ENCODE measurements around the gene PBX4.
"Not testable (repeated sequence)": the region's sequence is repeated elsewhere in the genome, so short reads cannot be mapped to it uniquely, and the experiment has no call there.

Gene PBX4, protein sequence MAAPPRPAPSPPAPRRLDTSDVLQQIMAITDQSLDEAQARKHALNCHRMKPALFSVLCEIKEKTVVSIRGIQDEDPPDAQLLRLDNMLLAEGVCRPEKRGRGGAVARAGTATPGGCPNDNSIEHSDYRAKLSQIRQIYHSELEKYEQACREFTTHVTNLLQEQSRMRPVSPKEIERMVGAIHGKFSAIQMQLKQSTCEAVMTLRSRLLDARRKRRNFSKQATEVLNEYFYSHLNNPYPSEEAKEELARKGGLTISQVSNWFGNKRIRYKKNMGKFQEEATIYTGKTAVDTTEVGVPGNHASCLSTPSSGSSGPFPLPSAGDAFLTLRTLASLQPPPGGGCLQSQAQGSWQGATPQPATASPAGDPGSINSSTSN

GRCh38 chr19:19618219-19619051 is at the start of gene PBX4:
Gene PBX4 (minus strand): TSS chr19:19618687. CDS start chr19:19618629, 58 bp downstream.
- Histone ChIP-seq H2AFZ (ENCODE audit: low read length, unreplicated experiment) (peak within 1 kb of the TSS; percentile 92), H3K36me3 (ENCODE audit: insufficient read depth, low read length) (no peaks in the 10 kb centered on the region), H3K27me3 (ENCODE audit: insufficient read depth, low read length) (no peaks in the 10 kb centered on the region), H3K27ac (ENCODE audit: low read depth, low read length) (no peak within 1 kb of the TSS), H3K79me2 (ENCODE audit: control insufficient read depth, insufficient read depth, low read length, unreplicated experiment) (no peaks in the 10 kb centered on the region), H3K4me3 (ENCODE audit: low read depth, low read length) (peak within 1 kb of the TSS; percentile 93), H3K4me1 (ENCODE audit: control insufficient read depth, insufficient read depth, low read length, unreplicated experiment) (no peaks in the 10 kb centered on the region)

DNA sequence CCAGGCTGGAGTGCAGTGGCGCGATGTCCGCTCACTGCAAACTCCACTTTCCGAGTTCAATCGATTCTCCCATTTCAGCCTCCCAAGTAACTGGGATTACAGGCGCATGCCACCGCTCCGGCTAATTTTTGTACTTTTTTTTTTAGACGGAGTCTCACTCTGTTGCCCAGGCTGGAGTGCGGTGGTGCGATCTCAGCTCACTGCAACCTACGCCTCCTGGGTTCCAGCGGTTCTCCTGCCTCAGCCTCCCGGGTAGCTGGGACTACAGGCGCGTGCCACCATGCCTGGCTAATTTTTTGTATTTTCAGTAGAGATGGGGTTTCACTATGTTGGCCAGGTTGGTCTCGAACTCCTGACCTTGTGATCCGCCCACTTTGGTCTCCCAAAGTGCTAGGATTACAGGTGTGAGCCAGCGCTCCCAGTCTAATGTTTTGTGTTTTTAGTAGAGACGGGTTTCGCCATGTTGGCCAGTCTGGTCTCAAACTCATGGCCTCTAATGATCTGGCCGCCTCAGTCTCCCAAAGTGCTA is 47.0 kb upstream of the PBX4 start:
- Histone ChIP-seq H3K4me1 (ENCODE audit: control insufficient read depth, insufficient read depth, low read length, unreplicated experiment) (peaks cover 18% of the 10 kb centered on the region), H3K79me2 (ENCODE audit: control insufficient read depth, insufficient read depth, low read length, unreplicated experiment) (peaks cover 37% of the 10 kb centered on the region)
- not testable (repeated sequence) for H2AFZ ChIP-seq (ENCODE audit: low read length, unreplicated experiment); H3K27me3 ChIP-seq (ENCODE audit: insufficient read depth, low read length); H3K4me3 ChIP-seq (ENCODE audit: low read depth, low read length); H3K27ac ChIP-seq (ENCODE audit: low read depth, low read length); H3K36me3 ChIP-seq (ENCODE audit: insufficient read depth, low read length)

DNA sequence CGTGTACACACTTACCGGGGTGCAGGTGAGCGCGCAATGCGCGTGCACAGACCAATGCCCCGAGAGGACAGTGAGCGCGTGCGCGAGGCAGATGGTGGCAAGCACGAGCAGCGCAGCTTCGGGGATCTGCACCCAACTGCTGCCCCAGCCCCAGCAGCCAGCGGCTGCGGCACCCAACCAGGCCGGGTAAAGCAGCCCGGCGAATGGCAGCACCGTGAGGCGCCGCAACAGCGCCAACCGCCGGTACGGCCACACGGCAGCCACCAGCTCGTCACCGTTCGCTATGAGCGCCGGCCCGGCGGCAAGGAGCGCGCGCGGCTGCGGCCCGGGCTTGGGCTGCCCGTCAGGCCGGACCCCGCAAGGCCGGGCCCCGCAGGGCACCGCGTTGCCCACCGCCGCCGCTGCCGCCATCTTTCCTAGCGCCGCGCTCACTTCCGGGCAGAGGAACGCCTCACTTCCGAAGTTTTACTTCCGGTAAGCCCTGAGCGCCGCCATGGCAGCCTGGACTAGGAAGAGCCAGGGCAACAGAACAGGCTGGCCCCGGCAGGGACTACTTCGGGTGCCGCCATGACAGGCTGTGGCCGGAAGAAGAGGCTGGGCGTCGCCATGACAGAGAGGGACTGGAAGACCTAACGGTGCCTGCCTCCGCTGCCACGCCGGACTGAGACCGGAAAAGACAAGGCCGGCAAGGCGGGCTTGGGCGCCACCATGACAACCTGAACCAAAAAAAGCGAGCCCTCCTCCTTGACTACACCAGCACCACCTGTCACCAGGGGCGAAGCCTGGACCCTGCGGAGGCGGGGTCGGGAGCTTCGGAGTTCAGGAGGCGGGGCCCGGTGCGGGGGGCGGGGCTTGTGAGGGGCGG is 45.0 kb upstream of the PBX4 start, which contains the start of gene ATP13A1:
Gene ATP13A1 (minus strand): TSS at position 421 of the 865 bp plus-strand sequence. CDS start 10 bp downstream, at position 411.
- Histone ChIP-seq H3K27ac (ENCODE audit: low read depth, low read length) (peak within 1 kb of the TSS; percentile 89), H3K36me3 (ENCODE audit: insufficient read depth, low read length) (0 out of 2 replicates have a peak, but pooled peaks cover under 1% of the 10 kb centered on the region), H3K27me3 (ENCODE audit: insufficient read depth, low read length) (no peaks in the 10 kb centered on the region), H3K4me3 (ENCODE audit: low read depth, low read length) (peak within 1 kb of the TSS; percentile 99), H2AFZ (ENCODE audit: low read length, unreplicated experiment) (peak within 1 kb of the TSS; percentile 81), H3K79me2 (ENCODE audit: control insufficient read depth, insufficient read depth, low read length, unreplicated experiment) (peaks cover 27% of the 10 kb centered on the region), H3K4me1 (ENCODE audit: control insufficient read depth, insufficient read depth, low read length, unreplicated experiment) (peaks cover 14% of the 10 kb centered on the region)

- no peaks in the 10 kb centered on the region for H3K27me3 ChIP-seq (ENCODE audit: insufficient read depth, low read length)
- peak overlapping the region; percentile 99 for H3K4me3 ChIP-seq (ENCODE audit: low read depth, low read length)
- H2AFZ ChIP-seq (ENCODE audit: low read length, unreplicated experiment) = peak overlapping the region; percentile 81
- H3K36me3 ChIP-seq (ENCODE audit: insufficient read depth, low read length) = 0 out of 2 replicates have a peak, but pooled peaks cover 6% of the 10 kb centered on the region
- peak overlapping the region; percentile 89 for H3K27ac ChIP-seq (ENCODE audit: low read depth, low read length)
- peaks cover 14% of the 10 kb centered on the region for H3K4me1 ChIP-seq (ENCODE audit: control insufficient read depth, insufficient read depth, low read length, unreplicated experiment)
- H3K79me2 ChIP-seq (ENCODE audit: control insufficient read depth, insufficient read depth, low read length, unreplicated experiment) = peaks cover 27% of the 10 kb centered on the region
Measured at GRCh38 chr19:19662871-19663255, 44.4 kb upstream of the PBX4 start.

DNA sequence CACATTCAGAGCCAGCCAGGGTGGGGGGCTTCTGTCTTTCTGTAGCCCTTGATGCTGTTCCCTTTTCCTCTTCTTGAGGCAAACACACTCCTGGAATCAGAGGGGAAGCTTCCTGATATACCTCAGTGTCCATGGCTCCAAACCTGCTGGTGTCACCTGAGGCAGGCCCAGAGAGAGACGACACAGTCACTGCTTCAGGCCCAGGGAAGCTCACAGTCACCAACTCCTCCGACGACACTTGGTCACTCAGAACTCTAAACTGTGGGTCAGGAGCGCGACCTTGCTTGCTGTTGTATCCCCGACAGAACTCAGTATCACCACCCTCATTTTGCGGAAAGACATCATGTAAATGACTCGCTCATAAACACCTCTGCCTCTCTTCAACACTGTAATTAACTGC is 43.9 kb upstream of the PBX4 start:
- Histone ChIP-seq H3K27ac (ENCODE audit: low read depth, low read length) (no peak overlapping the region), H3K27me3 (ENCODE audit: insufficient read depth, low read length) (no peaks in the 10 kb centered on the region), H3K4me1 (ENCODE audit: control insufficient read depth, insufficient read depth, low read length, unreplicated experiment) (peaks cover 14% of the 10 kb centered on the region), H3K36me3 (ENCODE audit: insufficient read depth, low read length) (0 out of 2 replicates have a peak, but pooled peaks cover 6% of the 10 kb centered on the region), H3K79me2 (ENCODE audit: control insufficient read depth, insufficient read depth, low read length, unreplicated experiment) (peaks cover 27% of the 10 kb centered on the region), H3K4me3 (ENCODE audit: low read depth, low read length) (peak overlapping the region; percentile 99), H2AFZ (ENCODE audit: low read length, unreplicated experiment) (no peak overlapping the region)

- 0 out of 2 replicates have a peak, but pooled peaks cover 6% of the 10 kb centered on the region for H3K36me3 ChIP-seq (ENCODE audit: insufficient read depth, low read length)
- H2AFZ ChIP-seq (ENCODE audit: low read length, unreplicated experiment) = no peak overlapping the region
- peaks cover 27% of the 10 kb centered on the region for H3K79me2 ChIP-seq (ENCODE audit: control insufficient read depth, insufficient read depth, low read length, unreplicated experiment)
- no peaks in the 10 kb centered on the region for H3K27me3 ChIP-seq (ENCODE audit: insufficient read depth, low read length)
- peak overlapping the region; percentile 99 for H3K4me3 ChIP-seq (ENCODE audit: low read depth, low read length)
- no peak overlapping the region for H3K27ac ChIP-seq (ENCODE audit: low read depth, low read length)
- H3K4me1 ChIP-seq (ENCODE audit: control insufficient read depth, insufficient read depth, low read length, unreplicated experiment) = peaks cover 14% of the 10 kb centered on the region
Measured at GRCh38 chr19:19661675-19662251, 43.3 kb upstream of the PBX4 start.

DNA sequence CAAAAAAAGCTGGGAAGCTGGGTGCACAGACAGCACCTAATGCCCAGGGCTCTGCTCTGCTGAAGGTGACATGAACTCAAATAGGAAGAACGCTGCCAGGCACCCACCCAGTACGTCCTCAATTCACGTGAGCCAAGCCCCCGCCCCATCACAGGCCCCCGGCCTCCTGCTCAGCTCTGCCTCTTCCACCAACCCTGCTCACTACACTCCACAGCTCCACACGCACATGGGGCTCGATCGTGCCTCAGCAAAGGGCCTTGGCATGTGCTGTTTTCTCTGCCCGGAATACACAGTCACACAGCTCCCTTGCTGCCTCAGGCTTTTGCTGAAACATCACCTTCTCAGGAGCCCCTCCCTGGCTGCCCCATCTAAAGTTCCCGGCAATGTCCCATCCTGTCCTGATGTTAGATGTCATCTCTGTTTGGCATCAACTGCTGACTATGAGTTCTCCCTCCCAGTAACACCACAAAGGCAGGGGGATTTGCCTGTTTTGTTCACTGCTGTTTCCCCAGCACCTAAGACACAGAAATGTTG is 42.7 kb upstream of the PBX4 start:
- H3K36me3 ChIP-seq (ENCODE audit: insufficient read depth, low read length) = 0 out of 2 replicates have a peak, but pooled peaks cover 6% of the 10 kb centered on the region
- no peak overlapping the region for H2AFZ ChIP-seq (ENCODE audit: low read length, unreplicated experiment)
- peaks cover 27% of the 10 kb centered on the region for H3K79me2 ChIP-seq (ENCODE audit: control insufficient read depth, insufficient read depth, low read length, unreplicated experiment)
- no peak overlapping the region for H3K27ac ChIP-seq (ENCODE audit: low read depth, low read length)
- H3K4me1 ChIP-seq (ENCODE audit: control insufficient read depth, insufficient read depth, low read length, unreplicated experiment) = peaks cover 14% of the 10 kb centered on the region
- H3K4me3 ChIP-seq (ENCODE audit: low read depth, low read length) = peak overlapping the region; percentile 99
- H3K27me3 ChIP-seq (ENCODE audit: insufficient read depth, low read length) = no peaks in the 10 kb centered on the region

DNA sequence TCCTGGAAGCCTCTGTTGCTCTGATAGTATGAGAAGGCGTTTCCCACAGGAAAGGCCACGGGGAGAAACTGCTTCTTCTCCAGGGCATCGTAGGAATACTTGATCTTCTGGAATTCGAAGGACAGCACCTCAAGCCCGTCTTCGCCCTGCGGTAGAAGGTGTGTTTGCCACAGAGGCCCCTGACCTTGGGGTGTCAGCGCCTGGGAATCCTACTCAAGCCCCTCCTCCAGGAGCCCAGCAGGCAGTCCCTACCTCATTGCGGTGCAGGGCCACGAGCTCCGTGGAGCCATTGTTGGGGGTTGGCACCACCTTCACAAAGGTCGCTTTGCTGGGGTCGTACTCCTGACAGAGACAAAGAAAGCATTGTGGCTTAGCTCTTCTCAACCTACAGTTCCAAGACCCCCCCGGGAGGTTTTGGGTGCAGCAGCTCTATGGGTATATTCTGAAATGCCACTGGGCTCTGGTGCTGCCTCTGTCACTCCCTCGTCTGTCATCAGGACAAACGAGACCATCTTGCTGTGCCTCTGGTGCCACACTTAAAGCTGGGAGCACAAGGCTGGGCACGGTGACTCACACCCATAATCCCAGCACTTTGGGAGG is 41.3 kb upstream of the PBX4 start:
- no peak overlapping the region for H2AFZ ChIP-seq (ENCODE audit: low read length, unreplicated experiment)
- H3K27me3 ChIP-seq (ENCODE audit: insufficient read depth, low read length) = no peaks in the 10 kb centered on the region
- no peak overlapping the region for H3K27ac ChIP-seq (ENCODE audit: low read depth, low read length)
- peaks cover 27% of the 10 kb centered on the region for H3K79me2 ChIP-seq (ENCODE audit: control insufficient read depth, insufficient read depth, low read length, unreplicated experiment)
- 0 out of 2 replicates have a peak, but pooled peaks cover 6% of the 10 kb centered on the region for H3K36me3 ChIP-seq (ENCODE audit: insufficient read depth, low read length)
- H3K4me1 ChIP-seq (ENCODE audit: control insufficient read depth, insufficient read depth, low read length, unreplicated experiment) = peaks cover 14% of the 10 kb centered on the region
- no peak overlapping the region for H3K4me3 ChIP-seq (ENCODE audit: low read depth, low read length)

- Histone ChIP-seq H3K27ac (ENCODE audit: low read depth, low read length) (no peak overlapping the region), H3K36me3 (ENCODE audit: insufficient read depth, low read length) (0 out of 2 replicates have a peak, but pooled peaks cover 6% of the 10 kb centered on the region), H3K27me3 (ENCODE audit: insufficient read depth, low read length) (no peaks in the 10 kb centered on the region), H3K4me1 (ENCODE audit: control insufficient read depth, insufficient read depth, low read length, unreplicated experiment) (peaks cover 12% of the 10 kb centered on the region), H2AFZ (ENCODE audit: low read length, unreplicated experiment) (no peak overlapping the region), H3K79me2 (ENCODE audit: control insufficient read depth, insufficient read depth, low read length, unreplicated experiment) (peaks cover 15% of the 10 kb centered on the region), H3K4me3 (ENCODE audit: low read depth, low read length) (no peak overlapping the region)
Measured at GRCh38 chr19:19657397-19657783, 38.9 kb upstream of the PBX4 start.

All from ACC112 (cell line).